Subcutaneous abdominal adipose tissue (tissue), 5 donors: ENCODE measurements around the gene STEAP1B.
"Not testable (repeated sequence)": the region's sequence is repeated elsewhere in the genome, so short reads cannot be mapped to it uniquely, and the experiment has no call there.

ENCODE experiments used
- H3K27ac ChIP-seq: one replicate; pipeline ENCODE4 v1.7.0; 2013; ENCODE audit warnings: low read depth, mild to moderate bottlenecking, inconsistent platforms, low read length, moderate library complexity
- H3K27me3 ChIP-seq, 5 donors: one replicate each; pipeline ENCODE4 v1.7.0; 2013; ENCODE audit warnings: low read length in 5 of 5, inconsistent platforms in 1 of 5; ENCODE audit not compliant: control insufficient read depth in 5 of 5, insufficient read depth in 4 of 5
- H3K36me3 ChIP-seq, 5 donors: one replicate each; pipeline ENCODE4 v1.7.0; 2013; ENCODE audit warnings: low read length in 5 of 5; ENCODE audit not compliant: control insufficient read depth in 5 of 5, insufficient read depth in 5 of 5
- H3K4me1 ChIP-seq, 5 donors: one replicate each; pipeline ENCODE4 v1.7.0; 2013; ENCODE audit warnings: low read length in 5 of 5, mild to moderate bottlenecking in 3 of 5, moderate library complexity in 1 of 5; ENCODE audit not compliant: control insufficient read depth in 5 of 5, insufficient read depth in 5 of 5
- H3K4me3 ChIP-seq, 5 donors: one replicate each; pipeline ENCODE4 v1.7.0; 2013; ENCODE audit warnings: low read length in 5 of 5, low read depth in 1 of 5
- H3K9ac ChIP-seq, 5 donors: one replicate each; pipeline ENCODE4 v1.7.0; 2013; ENCODE audit warnings: low read length in 5 of 5, mild to moderate bottlenecking in 4 of 5, moderate library complexity in 3 of 5
- H3K9me3 ChIP-seq, 5 donors: one replicate each; pipeline ENCODE4 v1.7.0; 2013; ENCODE audit warnings: low read length in 5 of 5; ENCODE audit not compliant: control insufficient read depth in 5 of 5
- donor health status: healthy.
- donor health status: healthy.
- donor health status: healthy.
- donor health status: healthy.
- donor health status: healthy.

The STEAP1B gene

DNA sequence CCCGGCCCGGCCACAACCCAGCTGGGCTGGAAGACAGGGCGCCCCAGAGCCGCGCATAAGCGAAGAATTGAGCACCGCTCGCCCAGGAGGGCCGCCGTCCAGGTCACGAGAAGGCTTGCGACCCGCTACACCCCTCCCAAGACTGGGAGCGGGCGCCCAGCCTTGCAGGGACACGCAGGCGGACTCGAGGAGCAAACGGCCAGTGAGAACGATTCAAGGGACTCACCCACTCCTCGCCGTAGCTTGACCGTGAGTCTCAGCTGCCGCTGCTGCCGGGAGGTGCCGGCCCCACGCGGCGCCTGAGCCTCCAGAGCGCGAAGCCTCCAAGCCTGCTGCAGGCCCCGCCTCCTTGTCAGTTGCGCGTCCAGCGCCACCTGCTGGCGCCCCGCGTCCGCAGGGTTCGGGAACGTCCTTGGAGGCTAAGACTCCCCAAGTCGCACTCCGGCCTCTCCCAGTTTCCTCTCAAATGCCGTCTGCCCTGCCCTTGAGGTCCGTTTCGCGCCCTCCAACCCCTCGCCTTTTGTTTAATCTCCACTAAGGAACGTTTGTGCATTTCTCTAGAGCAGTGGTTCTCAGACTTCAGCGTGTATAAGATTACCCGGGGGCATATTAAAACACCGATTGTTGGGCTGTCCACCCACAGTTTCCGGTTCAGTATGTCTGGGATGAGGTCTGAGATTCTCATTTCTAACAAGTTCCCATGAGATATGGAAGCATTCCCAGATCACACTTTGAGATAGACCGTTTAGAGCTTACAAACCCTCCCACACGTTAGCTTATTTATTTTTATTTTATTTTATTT lies at the start of gene STEAP1B:
Gene STEAP1B (minus strand): TSS at position 301 of the 802 bp plus-strand sequence. CDS start 5,333 bp downstream, outside the sequence.
- not testable (repeated sequence) for H3K9ac ChIP-seq, H3K27me3 ChIP-seq, H3K4me1 ChIP-seq, H3K27ac ChIP-seq, H3K9me3 ChIP-seq, H3K36me3 ChIP-seq
- H3K4me3 ChIP-seq: peak within 1 kb of the TSS in 4 of 5 donors; percentile 44 to 61 (median 46)

DNA sequence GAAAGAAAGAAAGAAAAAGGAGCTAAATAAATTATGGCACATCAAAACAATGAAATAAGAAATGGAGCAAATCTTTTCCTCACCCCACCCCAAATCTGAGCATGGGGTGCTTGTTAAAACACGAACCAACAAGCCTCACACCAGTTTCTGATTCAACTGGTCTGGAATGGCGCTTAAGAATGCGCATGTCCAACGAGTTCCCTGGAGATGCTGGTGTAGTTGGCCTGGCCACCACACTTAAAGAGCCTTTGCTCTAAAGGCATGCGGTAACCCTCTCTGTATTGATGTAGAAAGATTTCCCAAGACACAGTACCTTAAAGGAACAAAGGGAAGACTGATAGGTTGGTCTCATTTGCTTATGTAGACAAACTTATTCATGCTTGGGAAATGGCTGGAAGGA lies 49.1 kb upstream of the STEAP1B start:
- peaks cover 24 to 54% (median 33%) of the 10 kb centered on the region in 5 donors for H3K27me3 ChIP-seq
- H3K9ac ChIP-seq: no peak overlapping the region
- H3K9me3 ChIP-seq: no peaks in the 10 kb centered on the region
- no peak overlapping the region for H3K4me3 ChIP-seq
- H3K27ac ChIP-seq: no peak overlapping the region
- H3K36me3 ChIP-seq: no peaks in the 10 kb centered on the region
- peaks cover 0 to 11% (median 6%) of the 10 kb centered on the region in 5 donors for H3K4me1 ChIP-seq

DNA sequence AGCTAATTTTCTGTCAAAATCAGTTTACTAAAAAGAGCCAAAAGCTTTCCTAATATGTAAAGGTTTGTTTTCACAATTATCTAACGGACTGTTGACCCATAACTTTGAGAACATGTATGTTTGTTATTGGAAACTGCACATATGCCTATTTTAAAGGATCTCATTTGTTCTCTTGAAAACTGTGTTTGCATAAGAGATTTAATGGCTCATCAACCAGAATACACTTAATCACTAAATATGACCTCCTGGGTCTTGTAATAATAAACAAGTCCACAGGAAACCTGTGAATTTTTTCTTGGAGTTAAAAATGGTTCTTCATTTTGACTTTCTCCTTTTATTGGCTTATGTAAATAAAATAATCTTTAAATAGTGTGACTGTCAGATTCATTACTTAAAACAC lies 48.3 kb upstream of the STEAP1B start:
- H3K4me3 ChIP-seq: no peak overlapping the region
- H3K36me3 ChIP-seq: no peaks in the 10 kb centered on the region
- no peak overlapping the region for H3K9ac ChIP-seq
- no peak overlapping the region for H3K27ac ChIP-seq
- H3K9me3 ChIP-seq: no peaks in the 10 kb centered on the region
- peaks cover 0 to 11% (median 6%) of the 10 kb centered on the region in 5 donors for H3K4me1 ChIP-seq
- peaks cover 24 to 55% (median 33%) of the 10 kb centered on the region in 5 donors for H3K27me3 ChIP-seq

DNA sequence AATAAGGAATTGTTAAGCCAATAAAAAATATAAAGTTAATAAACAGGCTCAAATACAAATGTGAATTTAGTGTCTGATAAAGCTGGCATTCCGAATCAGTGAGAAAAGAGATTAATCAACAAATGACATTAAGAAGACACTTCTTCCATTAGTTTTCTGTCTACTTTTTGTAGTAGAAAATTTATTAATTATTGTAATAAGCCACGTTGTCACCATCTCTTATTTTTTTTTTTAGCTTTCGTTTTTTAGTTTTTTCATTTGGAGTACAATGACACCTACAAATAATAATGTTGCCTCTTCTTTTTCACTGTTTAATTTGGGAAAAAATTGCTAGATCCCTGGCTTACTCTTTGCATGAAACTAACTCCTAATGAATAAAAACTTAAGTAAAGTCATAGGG lies 46.8 kb upstream of the STEAP1B start:
- no peak overlapping the region for H3K4me3 ChIP-seq
- H3K9me3 ChIP-seq: no peaks in the 10 kb centered on the region
- H3K27me3 ChIP-seq: peaks cover 28 to 56% (median 37%) of the 10 kb centered on the region in 5 donors
- H3K4me1 ChIP-seq: peaks cover 0 to 11% (median 6%) of the 10 kb centered on the region in 5 donors
- H3K27ac ChIP-seq: no peak overlapping the region
- H3K36me3 ChIP-seq: no peaks in the 10 kb centered on the region
- no peak overlapping the region for H3K9ac ChIP-seq

DNA sequence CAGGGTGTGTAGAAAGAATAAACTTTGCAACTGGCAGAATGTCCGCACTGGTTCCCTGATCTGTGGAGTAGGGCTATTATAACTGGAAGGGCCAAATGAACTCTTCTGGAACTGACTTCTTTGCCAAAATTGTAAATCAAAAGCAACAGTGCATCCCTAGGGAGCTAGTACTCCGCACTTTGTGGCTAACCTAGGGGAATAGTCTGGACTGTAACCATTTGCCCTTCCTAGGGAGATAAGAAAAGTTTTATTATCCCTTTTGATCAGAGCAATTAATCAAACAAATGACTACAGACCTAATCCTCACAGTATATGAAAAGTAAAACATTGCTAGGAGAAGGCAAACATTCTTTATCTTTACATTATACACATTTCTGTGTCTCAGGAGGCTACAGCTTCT lies 45.5 kb upstream of the STEAP1B start:
- Histone ChIP-seq H3K27me3 (peaks cover 33 to 49% (median 37%) of the 10 kb centered on the region in 5 donors), H3K9me3 (no peaks in the 10 kb centered on the region), H3K27ac (no peak overlapping the region), H3K4me3 (no peak overlapping the region), H3K9ac (no peak overlapping the region), H3K4me1 (peaks cover 0 to 11% (median 6%) of the 10 kb centered on the region in 5 donors), H3K36me3 (no peaks in the 10 kb centered on the region)

DNA sequence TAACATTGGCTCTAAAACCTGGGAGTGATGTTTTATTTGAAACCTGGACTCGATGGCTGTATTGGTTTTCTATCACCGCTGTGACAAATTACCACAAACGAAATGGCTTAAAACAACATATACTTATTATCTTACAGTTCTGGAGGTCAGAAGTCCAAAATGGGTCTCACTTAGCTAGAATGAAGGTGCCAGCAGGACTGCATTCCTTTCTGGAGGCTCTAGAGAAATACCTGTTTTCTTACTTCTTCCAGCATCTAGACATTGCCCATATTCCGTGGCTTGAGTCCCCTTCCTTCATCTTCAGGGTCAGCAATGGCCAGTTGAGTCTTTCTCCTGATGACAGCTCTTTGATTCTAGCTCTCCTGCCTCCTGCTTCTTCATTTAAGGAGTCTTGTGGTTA lies 44.3 kb upstream of the STEAP1B start:
- H3K4me1 ChIP-seq: no peaks in the 10 kb centered on the region
- no peaks in the 10 kb centered on the region for H3K36me3 ChIP-seq
- H3K27ac ChIP-seq: no peak overlapping the region
- no peak overlapping the region for H3K4me3 ChIP-seq
- no peak overlapping the region for H3K9ac ChIP-seq
- no peaks in the 10 kb centered on the region for H3K9me3 ChIP-seq
- peaks cover 21 to 37% (median 28%) of the 10 kb centered on the region in 5 donors for H3K27me3 ChIP-seq

DNA sequence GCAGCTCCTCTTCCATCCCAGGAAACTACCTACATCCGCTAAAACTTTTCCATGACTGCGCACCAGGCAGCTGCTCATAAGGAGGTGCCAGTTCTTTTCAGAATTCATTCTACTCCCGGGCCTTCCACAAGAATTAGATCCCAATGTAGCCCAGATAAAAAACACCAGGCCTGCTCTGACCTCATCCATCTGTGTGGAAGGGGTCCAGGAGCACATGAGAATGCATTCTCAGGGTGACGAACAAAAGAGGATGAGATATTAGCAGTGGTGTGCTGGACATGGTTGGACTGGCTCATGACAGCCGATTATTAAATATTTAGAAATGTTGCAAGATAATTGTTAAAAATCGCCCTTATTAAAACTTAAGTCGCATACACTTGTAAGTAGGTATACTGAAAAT lies 43.2 kb upstream of the STEAP1B start:
- no peaks in the 10 kb centered on the region for H3K4me1 ChIP-seq
- no peaks in the 10 kb centered on the region for H3K36me3 ChIP-seq
- H3K9ac ChIP-seq: no peak overlapping the region
- no peaks in the 10 kb centered on the region for H3K9me3 ChIP-seq
- H3K27ac ChIP-seq: no peak overlapping the region
- peaks cover 17 to 33% (median 24%) of the 10 kb centered on the region in 5 donors for H3K27me3 ChIP-seq
- H3K4me3 ChIP-seq: no peak overlapping the region

DNA sequence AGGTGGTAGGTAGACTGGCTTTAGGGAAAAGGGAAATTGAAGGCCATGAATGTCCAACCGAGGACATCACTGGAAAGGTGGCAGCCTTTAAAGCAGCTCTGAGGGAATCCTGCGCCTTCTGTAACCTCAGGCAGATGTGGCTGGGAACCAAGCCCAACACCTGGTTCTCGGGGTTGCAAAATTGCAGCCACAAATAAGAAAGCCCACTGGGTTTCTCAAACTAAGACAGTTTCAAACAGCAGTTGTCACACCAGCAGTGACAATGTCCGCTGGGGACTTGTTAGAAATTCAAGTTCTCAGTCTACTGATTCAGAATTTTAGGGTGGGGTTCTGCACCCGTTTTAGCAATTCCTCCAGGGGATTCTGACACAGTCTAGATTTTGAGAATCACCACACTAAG lies 42.7 kb upstream of the STEAP1B start:
- no peak overlapping the region for H3K4me3 ChIP-seq
- H3K27ac ChIP-seq: no peak overlapping the region
- no peaks in the 10 kb centered on the region for H3K9me3 ChIP-seq
- no peaks in the 10 kb centered on the region for H3K36me3 ChIP-seq
- no peaks in the 10 kb centered on the region for H3K4me1 ChIP-seq
- peaks cover 17 to 30% (median 22%) of the 10 kb centered on the region in 5 donors for H3K27me3 ChIP-seq
- no peak overlapping the region for H3K9ac ChIP-seq

DNA sequence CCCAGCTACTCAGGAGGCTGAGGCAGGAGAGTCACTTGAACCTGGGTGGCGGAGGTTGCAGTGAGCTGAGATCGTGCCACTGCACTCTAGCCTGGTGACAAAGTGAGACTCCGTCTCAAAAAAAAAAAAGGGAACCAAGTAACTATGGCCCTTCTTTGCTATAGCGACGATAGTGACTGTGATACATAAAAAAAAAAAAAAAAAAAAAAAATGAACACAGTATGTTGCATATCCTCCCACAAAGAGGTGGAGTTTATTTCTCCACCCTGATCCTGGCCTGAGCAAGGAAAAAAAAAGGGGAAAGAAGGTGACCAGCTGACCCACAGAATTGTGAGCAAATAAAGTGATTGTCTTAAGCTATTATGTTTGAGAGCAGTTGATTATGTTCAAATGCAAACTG lies 42.3 kb upstream of the STEAP1B start:
- Histone ChIP-seq H3K36me3 (no peaks in the 10 kb centered on the region), H3K4me3 (no peak overlapping the region), H3K9me3 (no peaks in the 10 kb centered on the region), H3K4me1 (no peaks in the 10 kb centered on the region), H3K27ac (no peak overlapping the region), H3K27me3 (peaks cover 17 to 30% (median 21%) of the 10 kb centered on the region in 5 donors), H3K9ac (no peak overlapping the region)

DNA sequence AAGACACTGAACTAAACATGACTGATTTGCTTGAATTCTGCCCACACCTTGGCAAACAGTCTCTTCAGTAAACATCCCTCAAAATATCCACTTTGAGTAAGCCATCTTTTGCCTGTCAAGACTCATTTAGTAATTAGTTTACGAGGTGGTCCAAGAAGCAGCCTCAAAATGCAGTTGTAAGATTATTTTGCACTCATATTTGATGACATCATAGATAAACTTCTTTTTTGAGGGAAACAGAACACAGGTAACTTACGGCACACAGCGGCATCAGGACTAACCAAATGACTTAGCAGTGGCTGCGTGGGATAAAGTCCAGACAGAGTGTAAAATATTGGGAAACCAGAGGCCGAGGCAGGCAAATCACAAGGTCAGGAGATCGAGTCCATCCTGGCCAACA lies 41.8 kb upstream of the STEAP1B start:
- Histone ChIP-seq H3K9ac (no peak overlapping the region), H3K4me3 (no peak overlapping the region), H3K4me1 (no peaks in the 10 kb centered on the region), H3K36me3 (no peaks in the 10 kb centered on the region), H3K27ac (no peak overlapping the region), H3K27me3 (peaks cover 17 to 30% (median 18%) of the 10 kb centered on the region in 5 donors), H3K9me3 (no peaks in the 10 kb centered on the region)
